Measurements from ENCODE around the gene SPINK1.

SPINK1 gene

DNA sequence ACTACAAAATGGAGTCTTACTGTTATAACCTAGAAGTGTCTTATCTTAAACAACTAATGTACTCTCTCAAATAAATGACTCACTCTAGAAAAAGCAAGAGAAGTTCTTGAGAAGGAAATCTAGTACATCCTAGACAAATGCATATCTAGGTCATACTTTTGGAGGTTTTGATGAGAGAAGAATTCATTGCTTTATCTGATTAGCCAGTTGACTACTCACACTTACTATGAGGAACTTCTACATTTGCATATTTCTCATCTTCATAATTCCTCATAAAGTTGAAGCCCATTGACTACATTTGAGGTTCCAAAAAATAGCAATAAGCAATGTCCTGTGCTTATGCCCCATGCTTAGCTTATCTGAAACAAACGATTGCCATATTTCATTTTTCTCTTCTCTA is 51.8 kb downstream of the SPINK1 start:
- Histone ChIP-seq H2BK12ac (ENCODE audit: low read length) (no peak overlapping the region), H3K27me3 (ENCODE audit: control insufficient read depth in 3 of 3, insufficient read depth in 3 of 3, low read depth in 1 of 3, low read length in 3 of 3) (no peaks in the 10 kb centered on the region), H3K27ac (replicated peaks; ENCODE audit: low read length) (no peak overlapping the region), H2BK5ac (ENCODE audit: low read length) (no peak overlapping the region), H3K4me1 (ENCODE audit: control insufficient read depth in 2 of 2, insufficient read depth in 1 of 2, low read depth in 1 of 2, low read length in 2 of 2) (peaks cover 2 to 12% of the 10 kb centered on the region in 2 donors), H2AK5ac (ENCODE audit: low read depth, low read length) (no peak overlapping the region), H3K9ac (ENCODE audit: low read depth, low read length, poor library complexity) (no peak overlapping the region), H3K18ac (ENCODE audit: low read length) (no peak overlapping the region), H3K4me3 (ENCODE audit: low read length in 2 of 2) (no peak overlapping the region), H3K79me1 (ENCODE audit: low read depth, low read length) (no peaks in the 10 kb centered on the region), H4K8ac (ENCODE audit: low read depth, low read length) (no peak overlapping the region), H3K36me3 (replicated peaks in 1 of 2; ENCODE audit: control insufficient read depth in 2 of 2, insufficient read depth in 2 of 2, low read length in 2 of 2) (no peaks in the 10 kb centered on the region), H2BK120ac (ENCODE audit: low read depth, low read length) (no peak overlapping the region), H4K91ac (ENCODE audit: low read depth, low read length, poor library complexity) (no peak overlapping the region), H3K9me3 (replicated peaks in 1 of 2; ENCODE audit: control insufficient read depth in 2 of 2, insufficient read depth in 1 of 2, low read depth in 1 of 2, low read length in 2 of 2) (peaks cover 0 to 5% of the 10 kb centered on the region in 2 donors), H3K23ac (ENCODE audit: low read depth, low read length, poor library complexity) (no peak overlapping the region), H2AFZ (ENCODE audit: low read length) (no peak overlapping the region), H3K4me2 (ENCODE audit: insufficient read depth, low read length, poor library complexity, severe bottlenecking) (no peak overlapping the region), H2BK15ac (ENCODE audit: low read length) (no peak overlapping the region), H3K14ac (ENCODE audit: low read length) (no peak overlapping the region), H3K4ac (ENCODE audit: low read length) (no peak overlapping the region)
- DNase-seq (ENCODE audit: low spot score): no peak
- WGBS, 2 donors (ENCODE audit: extremely low coverage in 2 of 2, insufficient read length in 2 of 2, insufficient replicate concordance in 1 of 2): no CpG with 5 or more reads among the region's 1 CpG

DNA sequence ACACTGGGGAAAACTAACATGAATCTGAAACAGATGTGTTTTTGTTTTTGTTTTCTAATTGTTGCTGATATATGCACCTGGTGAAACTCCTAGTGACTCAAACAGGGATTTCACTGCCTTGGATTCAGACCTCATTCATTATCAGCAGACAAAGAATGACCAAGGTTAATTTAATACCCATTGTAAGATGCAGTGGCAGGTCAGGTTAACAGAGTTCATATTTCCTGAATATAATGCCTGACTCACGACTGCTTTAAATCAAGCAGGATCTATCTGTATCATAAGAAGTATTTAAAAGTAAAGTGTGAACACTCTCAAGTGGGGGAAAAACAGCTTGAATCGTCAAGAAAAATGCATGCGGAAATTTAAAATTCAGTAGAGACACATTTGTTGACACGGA is 54.5 kb downstream of the SPINK1 start:
- no peak overlapping the region for H2AK5ac ChIP-seq (ENCODE audit: low read depth, low read length)
- no peak overlapping the region for H3K4me2 ChIP-seq (ENCODE audit: insufficient read depth, low read length, poor library complexity, severe bottlenecking)
- no peak overlapping the region for H2BK120ac ChIP-seq (ENCODE audit: low read depth, low read length)
- no peak overlapping the region for H3K23ac ChIP-seq (ENCODE audit: low read depth, low read length, poor library complexity)
- H2BK15ac ChIP-seq (ENCODE audit: low read length): no peak overlapping the region
- H3K4ac ChIP-seq (ENCODE audit: low read length): no peak overlapping the region
- H2BK12ac ChIP-seq (ENCODE audit: low read length): no peak overlapping the region
- no CpG with 5 or more reads among the region's 4 CpGs for whole genome bisulfite sequencing, 2 donors (ENCODE audit: extremely low coverage in 2 of 2, insufficient read length in 2 of 2, insufficient replicate concordance in 1 of 2)
- no peak overlapping the region for H3K9ac ChIP-seq (ENCODE audit: low read depth, low read length, poor library complexity)
- H2BK5ac ChIP-seq (ENCODE audit: low read length): no peak overlapping the region
- peaks cover 2 to 10% of the 10 kb centered on the region in 2 donors for H3K4me1 ChIP-seq (ENCODE audit: control insufficient read depth in 2 of 2, insufficient read depth in 1 of 2, low read depth in 1 of 2, low read length in 2 of 2)
- peaks cover 0 to 5% of the 10 kb centered on the region in 2 donors for H3K9me3 ChIP-seq (replicated peaks in 1 of 2; ENCODE audit: control insufficient read depth in 2 of 2, insufficient read depth in 1 of 2, low read depth in 1 of 2, low read length in 2 of 2)
- no peak overlapping the region for H4K91ac ChIP-seq (ENCODE audit: low read depth, low read length, poor library complexity)
- DNase-seq (ENCODE audit: low spot score): no peak
- no peaks in the 10 kb centered on the region for H3K27me3 ChIP-seq (ENCODE audit: control insufficient read depth in 3 of 3, insufficient read depth in 3 of 3, low read depth in 1 of 3, low read length in 3 of 3)
- H3K18ac ChIP-seq (ENCODE audit: low read length): no peak overlapping the region
- H2AFZ ChIP-seq (ENCODE audit: low read length): no peak overlapping the region
- H3K27ac ChIP-seq (replicated peaks; ENCODE audit: low read length): no peak overlapping the region
- H3K4me3 ChIP-seq (ENCODE audit: low read length in 2 of 2): no peak overlapping the region
- no peaks in the 10 kb centered on the region for H3K36me3 ChIP-seq (replicated peaks in 1 of 2; ENCODE audit: control insufficient read depth in 2 of 2, insufficient read depth in 2 of 2, low read length in 2 of 2)
- no peak overlapping the region for H3K14ac ChIP-seq (ENCODE audit: low read length)
- no peaks in the 10 kb centered on the region for H3K79me1 ChIP-seq (ENCODE audit: low read depth, low read length)
- H4K8ac ChIP-seq (ENCODE audit: low read depth, low read length): no peak overlapping the region

Measured in neuronal stem cell (in vitro differentiated cells).